DMS 273 (cell line): ENCODE results near the gene UACA.

Source experiments
- DNase-seq: peaks from one replicate; lab custom pipeline; 2025; ENCODE audit not compliant: unreplicated experiment; lab: John Stamatoyannopoulos, UW

Gene UACA

DNA sequence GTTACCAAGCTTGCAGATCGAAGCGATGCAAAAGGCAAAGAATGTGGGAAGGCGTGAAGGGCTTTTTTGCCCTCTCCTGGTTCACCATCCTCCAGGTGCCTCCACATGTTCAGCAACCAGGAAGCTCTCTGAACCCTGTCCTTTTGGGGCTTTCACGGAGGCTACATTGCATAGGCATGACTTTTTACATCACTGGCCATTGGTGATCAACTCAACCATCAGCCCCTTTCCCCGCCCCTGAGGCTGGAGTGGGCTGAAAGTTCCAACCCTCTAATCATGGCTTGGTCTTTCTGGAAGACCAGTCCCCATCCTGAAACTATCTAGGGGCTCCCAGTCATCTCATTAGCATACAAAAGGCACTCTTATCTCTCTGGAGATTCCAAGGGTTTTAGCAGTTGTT is 52.6 kb downstream of the UACA start:
- no peak for DNase-seq

DNA sequence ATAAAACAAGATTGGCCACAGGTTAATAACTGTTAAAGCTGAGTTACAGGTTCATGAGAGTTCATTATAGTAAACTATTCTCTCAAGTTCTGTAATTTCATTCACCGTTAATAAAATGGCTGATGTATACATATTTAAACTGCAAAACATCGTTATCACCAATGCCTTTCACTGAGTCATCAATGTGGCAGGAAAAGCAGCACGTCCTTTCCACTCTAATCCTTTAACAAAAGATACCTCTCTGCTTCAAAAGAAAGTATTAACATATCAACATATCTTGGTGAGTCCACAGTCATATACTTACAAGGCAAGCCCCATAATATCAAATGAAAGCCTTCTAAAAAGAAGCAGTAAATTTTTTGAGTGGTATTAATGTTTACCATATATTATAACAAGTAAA is 54.5 kb downstream of the UACA start:
- DNase-seq, result no peak

DNA sequence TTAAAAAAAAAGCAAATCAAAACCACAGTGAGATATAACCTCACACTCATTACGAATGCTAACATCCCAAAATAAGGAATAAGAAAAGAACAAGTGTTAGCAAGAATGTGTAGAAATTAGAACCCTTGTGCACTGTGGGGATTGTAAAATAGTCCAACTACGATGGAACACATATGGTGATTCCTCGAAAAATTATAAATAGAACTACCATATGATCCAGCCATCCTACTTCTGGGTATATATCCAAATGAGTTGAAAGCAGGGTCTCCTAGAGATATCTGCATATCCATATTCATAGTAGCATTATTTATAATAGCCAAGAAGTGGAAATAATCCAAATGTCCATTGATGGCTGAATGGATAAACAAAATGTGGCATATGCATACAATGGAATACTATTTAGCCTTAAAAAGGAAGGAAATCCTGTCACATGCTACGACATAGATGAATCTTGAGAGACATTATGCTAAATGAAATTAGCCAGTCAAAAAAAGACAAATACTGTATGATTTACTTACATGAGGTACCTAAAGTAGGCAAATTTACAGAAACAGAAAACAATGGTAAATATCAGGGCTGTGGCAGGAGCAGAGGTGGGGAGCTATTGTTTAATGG is 55.6 kb downstream of the UACA start:
- no peak for DNase-seq

DNA sequence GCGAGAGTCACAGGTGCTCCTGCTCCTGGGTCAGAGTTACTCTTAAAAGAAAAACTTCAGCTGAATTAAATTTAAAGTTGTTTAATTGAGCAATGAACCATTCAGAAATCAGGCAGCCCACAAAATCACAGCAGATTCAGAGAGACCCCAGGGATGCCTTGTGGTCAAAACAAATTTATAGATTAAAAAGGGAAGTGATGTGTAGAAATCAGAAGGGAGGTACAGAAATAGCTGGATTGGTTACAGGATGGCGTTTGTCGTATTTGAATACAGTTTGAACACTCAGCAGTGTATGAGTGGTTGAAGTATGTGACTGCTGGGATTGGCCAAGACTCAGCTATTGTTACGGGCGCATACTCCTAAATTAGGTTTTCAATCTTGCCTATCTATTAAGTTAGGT is 58.6 kb downstream of the UACA start:
- no peak for DNase-seq

DNA sequence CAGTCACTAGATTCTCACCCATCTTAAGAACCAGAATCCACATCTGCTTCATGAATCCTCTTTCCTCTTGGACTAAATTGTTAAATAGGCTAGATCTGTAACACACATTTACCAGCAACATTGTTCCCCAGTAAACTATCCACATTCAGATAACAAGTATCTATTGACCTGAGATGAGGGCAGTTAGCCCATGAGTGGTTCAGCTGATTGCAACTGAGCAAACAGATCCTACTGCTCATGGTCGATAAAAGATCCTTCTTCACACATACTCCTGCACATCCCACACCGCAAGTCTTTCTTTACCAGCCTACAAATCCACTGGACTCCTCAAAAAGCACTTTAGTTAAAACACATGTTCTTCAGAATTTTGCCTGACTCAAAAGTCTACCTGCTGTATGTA is 59.2 kb downstream of the UACA start:
- no peak for DNase-seq

DNA sequence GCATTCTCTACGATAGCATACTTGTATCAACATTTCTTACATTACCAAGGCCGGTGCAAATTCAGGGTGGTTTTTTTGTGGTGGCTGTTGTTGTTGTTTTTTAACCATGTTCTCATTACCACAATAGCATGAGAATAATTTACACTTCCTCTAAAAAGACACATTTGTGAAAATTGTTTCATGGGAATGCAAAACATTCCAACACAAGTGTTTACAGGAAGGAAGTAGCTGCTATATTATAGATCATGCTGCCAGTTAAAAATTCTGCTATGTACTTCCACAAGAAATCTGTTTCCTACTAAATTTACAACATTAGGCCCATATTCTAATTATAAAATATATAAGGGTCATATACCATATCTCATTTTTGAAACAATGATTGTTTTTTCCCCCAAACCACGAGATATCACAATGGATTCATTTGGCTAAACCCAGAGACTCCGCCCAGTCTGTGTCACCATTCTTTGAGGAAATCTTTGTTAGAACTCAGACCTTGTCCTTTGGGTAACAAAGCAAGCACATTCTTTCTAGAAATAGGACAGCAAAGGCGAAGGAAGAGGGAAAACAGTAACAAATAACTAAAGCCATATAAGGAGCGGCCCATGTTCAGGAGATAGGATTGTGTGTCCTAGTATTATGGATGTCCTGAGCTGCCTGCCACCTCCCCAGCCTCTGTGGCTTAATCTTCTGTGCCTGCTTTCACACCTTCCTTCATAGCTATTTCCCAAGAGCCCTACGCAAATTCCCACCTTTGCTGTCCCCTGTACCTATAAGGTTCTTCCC is 60.1 kb downstream of the UACA start:
- no peak for DNase-seq

DNA sequence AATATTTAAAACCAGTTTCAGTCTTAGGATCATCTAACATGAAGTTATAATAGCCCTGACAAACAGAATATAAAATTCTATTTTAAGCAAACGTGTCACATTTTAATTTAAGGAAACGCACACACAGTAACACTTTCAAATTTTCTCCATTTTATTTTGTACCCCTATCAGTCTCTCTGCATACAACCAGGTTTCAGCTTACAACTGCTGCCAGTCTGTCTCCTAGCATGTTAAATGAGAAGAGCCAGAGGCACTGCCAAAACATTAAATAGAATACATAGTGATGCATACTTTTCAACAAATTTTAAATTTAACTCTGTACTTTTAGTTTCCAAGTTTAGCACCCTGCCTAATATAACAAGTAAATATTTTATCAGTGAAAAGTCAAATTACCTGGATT is 60.8 kb downstream of the UACA start:
- peak; percentile 46 for DNase-seq

DNA sequence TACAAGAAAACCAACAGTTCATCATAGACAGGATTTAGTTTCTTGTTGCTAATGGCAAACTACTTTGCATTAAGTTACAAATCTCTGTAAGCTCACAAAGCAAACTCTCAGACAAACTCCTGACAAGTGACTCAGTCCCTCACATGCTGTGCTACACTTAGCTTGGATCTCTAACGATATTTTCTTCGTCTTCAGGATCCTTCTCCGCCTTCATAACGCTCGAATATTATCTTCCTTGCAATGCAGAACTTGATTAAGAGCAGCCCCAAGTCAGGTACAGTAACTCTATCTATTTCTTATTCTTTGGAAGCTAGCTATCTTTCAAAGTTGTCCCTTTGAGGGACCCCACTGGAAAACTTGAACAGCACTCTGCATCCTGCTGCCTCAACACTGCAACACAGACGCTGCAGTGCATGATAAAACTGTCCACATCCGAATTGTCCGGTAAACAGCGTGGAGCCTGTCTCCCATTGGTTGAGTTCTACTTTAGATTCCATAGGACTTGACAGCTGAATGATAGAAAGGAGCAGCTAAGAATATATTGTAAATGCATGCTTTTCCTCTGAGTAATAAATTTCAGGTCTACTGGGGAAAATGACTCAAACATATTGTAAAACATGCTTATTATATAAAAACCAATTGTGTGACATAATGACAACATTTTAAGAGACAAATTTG is 61.3 kb downstream of the UACA start:
- DNase-seq, result peak; percentile 49

DNA sequence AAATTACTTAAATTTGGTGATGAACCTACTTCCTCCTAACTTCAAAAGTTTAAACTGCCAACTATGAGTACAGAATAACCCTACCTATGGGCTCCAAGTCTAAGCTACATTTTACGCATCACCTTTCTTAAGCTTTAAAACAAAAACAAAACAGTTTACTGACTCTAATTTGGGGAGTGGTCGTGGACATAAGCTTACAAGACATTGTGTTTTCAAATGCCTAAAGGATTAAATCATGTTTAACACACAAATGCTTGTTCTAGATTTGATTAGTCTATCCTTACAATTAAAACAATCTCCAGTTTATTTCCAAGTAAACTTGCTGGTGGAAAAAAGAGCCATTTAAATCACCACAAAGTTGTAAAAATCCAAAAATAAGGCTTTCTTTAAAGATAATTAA is 62.2 kb downstream of the UACA start:
- no peak for DNase-seq

DNA sequence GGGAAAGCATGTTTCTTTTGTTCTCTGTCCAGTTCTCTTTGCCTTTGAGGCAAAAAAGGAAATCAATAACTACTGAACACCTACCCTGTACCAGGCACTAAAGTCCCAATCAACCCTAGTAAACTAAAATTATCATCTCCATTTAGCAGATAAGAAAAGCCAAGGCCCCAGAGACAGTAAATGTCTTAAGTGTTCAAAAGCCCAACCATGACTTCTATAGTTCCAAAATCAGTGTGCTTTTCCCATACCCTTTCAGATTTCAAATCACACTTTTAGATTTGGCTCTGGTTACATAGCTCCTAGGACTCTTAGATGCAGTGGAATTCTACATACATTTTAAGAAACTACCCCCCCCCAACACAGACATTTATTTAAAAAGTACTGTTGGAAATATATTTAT is 63.5 kb downstream of the UACA start:
- DNase-seq, result no peak

DNA sequence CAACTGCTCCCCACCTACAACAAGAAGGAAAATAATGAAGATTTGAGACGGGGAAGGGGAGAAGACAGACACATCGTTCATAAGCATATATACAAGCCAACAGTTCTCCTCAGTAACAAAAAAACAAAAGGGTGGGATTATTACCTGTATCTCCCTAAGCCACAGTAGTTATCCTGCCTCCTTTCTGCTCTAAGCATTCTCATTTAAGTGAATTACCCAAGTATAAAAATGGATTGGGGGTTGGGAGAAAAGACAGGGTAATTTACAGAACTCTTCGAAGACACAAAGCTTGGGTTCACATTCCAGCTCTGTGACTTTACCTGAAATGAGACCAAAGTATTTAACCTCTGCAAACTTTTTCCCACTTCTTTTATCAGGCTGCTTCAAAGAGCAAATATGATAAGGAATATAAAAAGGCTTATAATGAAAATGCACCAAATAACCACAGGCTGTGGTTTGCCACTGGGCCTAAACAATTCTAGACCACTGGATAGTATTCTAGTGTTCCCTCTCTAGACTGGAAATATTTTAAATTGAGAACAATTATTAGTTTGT is 64.4 kb downstream of the UACA start:
- no peak for DNase-seq

DNA sequence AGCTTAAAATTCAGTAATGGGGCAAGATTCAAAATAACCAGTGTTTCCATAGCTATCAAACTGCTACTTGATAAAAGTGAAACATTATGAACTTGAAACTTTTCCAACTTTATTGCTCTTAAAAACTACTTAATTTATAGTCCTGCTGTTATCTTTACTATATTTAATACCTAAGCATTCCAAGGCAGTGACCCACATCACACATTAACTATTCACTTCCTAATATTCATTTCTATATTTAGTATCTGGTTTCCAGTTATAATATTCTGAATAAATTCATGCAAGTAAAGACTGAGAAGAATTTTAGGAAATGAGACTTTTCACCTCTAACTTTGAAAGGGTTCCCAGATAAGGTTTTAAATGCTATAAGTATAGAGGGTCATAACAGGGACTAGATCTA is 64.9 kb downstream of the UACA start:
- no peak for DNase-seq

DNA sequence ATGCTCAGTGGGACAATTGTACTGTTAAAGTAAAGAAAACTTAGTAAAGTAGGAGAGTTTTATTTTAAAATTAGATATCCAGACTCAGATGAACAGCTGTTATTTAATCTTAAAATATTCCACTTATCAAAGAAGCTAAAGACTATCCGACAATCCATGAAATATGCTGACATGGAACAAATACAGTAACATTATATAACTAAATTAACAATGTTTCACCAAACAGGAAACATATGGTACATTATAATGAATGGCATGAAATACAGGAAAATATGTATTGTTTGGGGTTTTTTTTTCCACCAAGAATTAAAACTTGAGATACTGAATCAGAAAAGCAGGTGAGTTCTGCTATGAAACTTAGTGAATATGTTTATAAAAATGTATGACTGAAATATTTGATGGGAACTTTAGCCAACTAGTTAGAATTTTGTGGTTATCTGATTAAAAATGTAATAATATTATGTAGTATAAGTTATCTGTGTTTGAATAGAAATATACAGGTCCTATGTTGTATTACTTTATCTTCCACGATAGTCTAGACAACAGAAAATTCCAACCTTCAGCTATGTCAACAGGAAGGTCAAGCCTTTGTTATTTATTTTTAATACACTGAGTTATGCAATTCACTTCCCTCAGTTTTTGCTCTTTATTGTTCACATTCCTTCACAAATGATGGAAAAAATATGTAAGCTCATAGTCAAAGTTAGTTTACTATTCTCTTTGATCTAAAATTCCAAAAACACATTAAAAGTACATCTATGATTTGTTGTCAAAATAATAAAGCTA is 72.7 kb downstream of the UACA start:
- no peak for DNase-seq

DNA sequence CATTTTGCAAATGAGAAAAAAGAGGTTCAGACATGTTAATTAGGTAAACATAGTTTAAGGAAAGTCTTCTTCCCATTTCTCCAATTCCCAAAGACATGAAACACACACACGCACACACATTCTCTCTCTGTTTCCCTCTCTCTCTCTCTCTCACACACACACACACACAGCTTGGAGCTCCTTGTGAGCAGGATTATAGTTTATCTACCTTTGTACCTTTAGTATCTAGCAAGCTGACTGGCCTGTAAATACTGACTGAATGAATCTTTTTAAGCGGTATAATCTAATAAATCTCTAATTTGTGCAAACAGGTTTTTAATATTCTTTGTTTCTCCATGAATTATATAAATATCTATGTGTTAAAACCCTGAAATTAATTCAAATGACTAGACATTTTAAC is 73.3 kb downstream of the UACA start:
- DNase-seq, result no peak

DNA sequence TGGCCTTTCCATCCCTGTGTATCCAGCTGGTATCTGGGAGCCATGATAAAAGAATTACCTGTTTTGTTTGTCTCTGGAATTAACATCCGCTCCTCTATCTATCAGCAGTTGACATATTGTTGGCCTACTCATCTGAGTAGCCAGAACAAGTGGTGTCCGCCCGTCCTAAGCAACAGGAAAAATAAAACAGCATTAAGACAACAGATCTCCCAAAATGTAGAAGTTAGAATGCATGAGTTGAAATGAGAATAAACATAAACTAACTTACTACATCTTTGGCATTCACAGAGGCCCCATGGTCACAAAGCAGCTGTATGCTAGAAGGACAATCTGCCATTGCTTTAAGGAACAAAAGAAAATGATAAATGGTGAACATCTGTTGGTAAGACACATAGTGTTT is 75.9 kb downstream of the UACA start:
- DNase-seq, result no peak

DNA sequence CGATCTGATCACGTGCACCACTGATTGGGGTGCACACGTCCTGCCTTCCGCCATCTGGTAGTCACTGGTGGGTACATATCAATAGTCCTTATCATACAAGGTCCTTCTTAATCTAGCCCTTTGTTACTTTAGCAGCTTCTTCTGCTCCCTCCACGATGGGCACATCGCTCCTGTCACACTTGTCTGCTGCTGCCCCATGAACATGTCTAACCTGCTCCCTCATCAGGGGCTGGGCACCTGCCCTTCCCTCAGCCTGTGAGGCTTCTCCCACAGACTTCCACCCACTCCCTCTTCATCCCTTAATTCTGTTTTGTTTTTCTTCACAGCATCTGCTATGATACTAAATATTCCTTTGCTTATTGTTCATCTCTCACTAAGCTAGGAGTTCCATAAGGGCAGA is 82.5 kb downstream of the UACA start:
- no peak for DNase-seq

DNA sequence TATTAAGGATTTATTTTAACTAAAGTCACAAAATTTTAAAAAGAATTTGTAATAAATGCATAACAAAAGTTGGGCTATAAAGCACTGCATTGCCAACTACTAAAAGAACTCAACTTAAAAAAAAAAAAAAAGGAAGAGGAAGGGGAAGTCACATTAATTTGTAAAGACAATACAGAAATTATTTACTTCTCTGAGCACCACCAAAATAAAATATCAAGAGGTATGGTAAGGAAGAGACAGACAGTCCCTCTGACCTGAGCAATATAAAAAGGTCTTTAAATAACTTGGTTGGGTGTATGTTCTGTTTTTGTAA is 83.5 kb downstream of the UACA start:
- DNase-seq, result no peak

DNA sequence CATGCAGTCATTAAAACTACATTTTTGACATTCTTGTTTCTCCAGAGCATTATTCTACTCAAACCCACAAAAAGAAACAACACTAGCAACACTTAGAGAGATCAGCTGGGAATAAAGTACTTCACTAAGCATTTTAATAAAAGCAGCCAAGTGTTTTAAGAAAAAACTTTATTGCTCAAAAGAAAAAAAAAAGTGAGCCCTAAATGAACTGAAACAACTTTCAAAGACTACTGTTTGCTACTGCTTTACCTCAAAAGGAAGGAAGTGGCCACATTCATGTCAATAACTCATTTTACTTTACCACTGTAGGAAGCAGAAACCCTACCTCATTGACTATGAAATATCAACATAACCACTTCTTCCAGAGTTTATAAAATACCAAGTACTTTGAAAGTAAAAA is 91.3 kb downstream of the UACA start:
- DNase-seq, result no peak

DNA sequence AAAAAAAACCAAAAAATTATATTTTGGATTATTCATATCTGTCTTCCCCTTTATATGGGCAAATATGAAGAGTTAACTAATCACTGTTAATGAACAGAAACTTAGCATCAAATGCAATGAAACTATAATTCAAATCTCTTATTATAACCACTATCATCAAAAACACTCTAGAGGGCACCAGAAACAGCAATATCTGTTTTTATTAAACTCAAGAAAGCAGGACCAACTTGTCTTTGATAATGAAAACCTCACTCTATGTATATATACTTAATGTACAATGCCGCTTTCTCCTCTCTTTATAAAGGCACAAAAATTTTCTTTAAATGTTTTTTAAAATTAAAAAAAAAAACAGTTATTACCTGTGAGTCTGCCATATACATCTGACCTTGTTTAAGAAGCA is 92.7 kb downstream of the UACA start:
- DNase-seq, result peak; percentile 1

DNA sequence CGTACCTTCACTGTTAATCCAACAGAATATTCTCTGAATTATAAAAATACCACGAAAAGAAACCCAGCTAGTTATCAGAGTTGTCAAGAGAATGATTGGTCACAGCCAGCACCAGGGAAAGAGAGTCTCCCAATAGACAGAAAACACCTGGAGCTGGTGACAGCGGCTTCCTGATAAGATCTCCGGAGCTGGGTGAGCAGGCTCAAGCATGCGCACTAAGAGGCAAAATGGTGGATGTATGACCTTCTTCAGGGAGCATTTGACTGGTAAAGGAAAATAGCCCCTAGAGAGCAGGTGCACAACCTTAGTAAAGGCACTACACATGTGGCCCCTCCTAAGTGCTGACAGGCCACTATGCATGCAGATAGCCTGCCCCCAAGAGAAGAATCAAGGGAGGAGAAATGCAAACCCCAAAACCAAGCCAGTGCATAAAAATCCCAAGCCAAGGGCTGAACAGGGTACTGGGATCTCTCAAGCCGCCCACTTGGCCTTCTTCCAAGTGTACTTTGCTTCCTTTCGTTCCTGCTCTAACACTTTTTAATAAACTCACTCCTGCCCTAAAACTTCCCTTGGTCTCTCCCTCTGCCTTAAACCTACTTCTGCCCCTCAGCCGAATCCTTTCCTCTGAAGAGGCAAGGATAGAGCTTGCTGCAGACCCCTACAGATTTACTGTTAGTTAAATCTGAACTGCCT is 93.2 kb downstream of the UACA start:
- DNase-seq, result no peak

DNA sequence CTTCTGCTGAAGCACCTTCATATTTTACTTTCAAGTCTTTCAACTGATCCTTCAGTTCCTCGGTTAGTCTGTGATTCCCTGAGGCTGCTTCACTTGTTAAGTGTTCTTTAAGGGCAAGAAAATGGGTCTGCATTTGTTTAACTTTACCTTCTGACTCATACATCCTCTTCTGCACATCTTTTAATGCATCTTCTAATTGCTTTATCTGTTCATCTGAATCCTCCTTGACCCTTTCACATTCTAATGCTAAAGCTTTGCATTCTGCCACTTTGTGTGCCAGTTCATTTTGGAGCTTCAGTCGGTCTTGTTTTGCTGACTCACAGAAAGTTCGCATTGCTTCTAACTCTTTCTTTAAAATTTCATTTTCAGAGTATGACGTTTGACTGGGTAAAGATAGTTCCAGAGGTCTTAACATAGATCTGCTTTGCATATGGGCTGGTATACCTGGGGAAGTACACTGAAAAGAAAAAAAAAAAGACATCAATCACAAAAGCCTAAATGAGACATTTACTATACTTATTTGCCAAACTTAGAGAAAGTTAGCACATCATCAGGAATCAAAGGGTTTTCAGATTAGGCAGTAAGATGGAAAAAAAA is 94.3 kb downstream of the UACA start:
- DNase-seq, result no peak
